CD4-positive, alpha-beta memory T cell (primary cell): ENCODE data around the gene PRPF18. TPM values are rescaled to one million over a fixed set of nuclear protein-coding genes. Genes with fewer than 3 reads are reported as not detected.

Experiments used
- CTCF ChIA-PET: fragments of 350-600 bp; sonication (Branson Sonifier 250); formaldehyde crosslinking; loops from one replicate; lab custom pipeline; 2021; ENCODE audit warnings: inconsistent platforms; ENCODE audit not compliant: partially characterized antibody; lab: Charles Lee
- POLR2A ChIA-PET: fragments of 350-600 bp; sonication (Branson Sonifier 250); formaldehyde crosslinking; loops from one replicate; lab custom pipeline; 2021; ENCODE audit not compliant: partially characterized antibody; lab: Charles Lee
- DNase-seq, 5 donors: peaks; one replicate each; pipeline versions ENCODE4 v3.0.0 to v3.0.0-alpha.2; 2020 to 2022; ENCODE audit warnings: mixed read lengths in 1 of 5
- H3K27ac ChIP-seq: one replicate; pipeline ENCODE4 v1.7.0; 2013; ENCODE audit warnings: low read depth, low read length
- H3K27me3 ChIP-seq: 2 replicates; pipeline ENCODE4 v1.7.0; 2013; ENCODE audit warnings: mild to moderate bottlenecking, low read length, moderate library complexity; ENCODE audit not compliant: insufficient read depth
- H3K36me3 ChIP-seq: 2 replicates; pipeline ENCODE4 v1.7.0; 2013; ENCODE audit warnings: mild to moderate bottlenecking, low read length, moderate library complexity; ENCODE audit not compliant: insufficient read depth
- H3K4me1 ChIP-seq: 2 replicates; pipeline ENCODE4 v1.7.0; 2013; ENCODE audit warnings: mild to moderate bottlenecking, low read length, moderate library complexity; ENCODE audit not compliant: insufficient read depth
- H3K4me3 ChIP-seq, 2 donors: one replicate each; pipeline ENCODE4 v1.7.0; 2013; ENCODE audit warnings: low read length in 2 of 2, mild to moderate bottlenecking in 1 of 2
- H3K9me3 ChIP-seq, 2 donors: one replicate each; pipeline ENCODE4 v1.7.0; 2013; ENCODE audit warnings: low read length in 2 of 2, control low read depth in 1 of 2; ENCODE audit not compliant: control insufficient read depth in 1 of 2
- H3K27ac Mint-ChIP-seq, 7 donors: one replicate each; pipeline ENCODE4 v1.8.0; 2020 to 2021; ENCODE audit warnings: mixed read lengths in 7 of 7, mild to moderate bottlenecking in 6 of 7, inconsistent platforms in 3 of 7, moderate library complexity in 3 of 7
- H3K27me3 Mint-ChIP-seq, 2 donors: one replicate each; pipeline ENCODE4 v1.8.0; 2020 to 2021; ENCODE audit warnings: mixed read lengths in 2 of 2
- H3K36me3 Mint-ChIP-seq, 2 donors: one replicate each; pipeline ENCODE4 v1.8.0; 2020 to 2021; ENCODE audit warnings: mixed read lengths in 2 of 2, inconsistent platforms in 1 of 2, mild to moderate bottlenecking in 1 of 2
- H3K4me1 Mint-ChIP-seq, 4 donors: one replicate each; pipeline ENCODE4 v1.8.0; 2020 to 2021; ENCODE audit warnings: mixed read lengths in 4 of 4, mild to moderate bottlenecking in 1 of 4
- H3K4me3 Mint-ChIP-seq, 8 donors: one replicate each; pipeline ENCODE4 v1.8.0; 2020 to 2021; ENCODE audit warnings: mixed read lengths in 8 of 8, mild to moderate bottlenecking in 7 of 8, moderate library complexity in 6 of 8, inconsistent platforms in 3 of 8
- H3K9me3 Mint-ChIP-seq, 8 donors: one replicate each; pipeline ENCODE4 v1.8.0; 2020 to 2021; ENCODE audit warnings: mixed read lengths in 8 of 8, mild to moderate bottlenecking in 5 of 8, inconsistent platforms in 3 of 8, moderate library complexity in 1 of 8
- intact Hi-C: fragments of 100-400 bp; cut with micrococcal nuclease; formaldehyde crosslinking; loops from one replicate; pipeline ENCODE4 v1.15.1; 2023
- polyA plus RNA-seq, 2 donors: library from polyadenylated mRNA; unstranded; fragments of 300-500 nt; fragmentation: Illumina TruSeq; gene quantifications; one replicate each; pipeline ENCODE4 v1.2.3, GENCODE V29; 2021
- total RNA-seq, 2 experiments: library from RNA; stranded (reverse); gene quantifications; one replicate each; pipeline ENCODE4 v1.2.3, GENCODE V29; 2021

Gene PRPF18
- total and polyA plus RNA-seq, 4 experiments from 2014 or later, result 30.3 to 63.7 (median 36.6) TPM

- Histone ChIP-seq H3K4me3 (no peak overlapping the region), H3K36me3 (peaks cover 55% of the 10 kb centered on the region)
- POLR2A ChIA-PET, result no interaction called here
Measured at GRCh38 chr10:13615650-13616300, 29.0 kb downstream of the PRPF18 start.

GRCh38 chr10:13617116-13617515, 30.4 kb downstream of the PRPF18 start:
- peaks cover 52% of the 10 kb centered on the region for H3K36me3 ChIP-seq
- Mint-ChIP-seq H3K4me3 (no peak overlapping the region), H3K9me3 (no peaks in the 10 kb centered on the region), H3K4me1 (no peaks in the 10 kb centered on the region), H3K27me3 (no peaks in the 10 kb centered on the region), H3K36me3 (peaks cover 62 to 84% of the 10 kb centered on the region in 2 donors), H3K27ac (no peak overlapping the region)
- no peak for DNase-seq
- H3K27me3 ChIP-seq, result no peaks in the 10 kb centered on the region
- H3K9me3 ChIP-seq, result no peaks in the 10 kb centered on the region
- POLR2A ChIA-PET, result no interaction called here
- intact Hi-C loops, result no loop called here
- H3K4me1 ChIP-seq, result no peaks in the 10 kb centered on the region
- H3K4me3 ChIP-seq, result no peak overlapping the region
- no peak overlapping the region for H3K27ac ChIP-seq
- CTCF ChIA-PET, result no interaction called here

More at GRCh38 chr10:13615650-13616300, 29.0 kb downstream of the PRPF18 start:
- H3K27me3 ChIP-seq, result no peaks in the 10 kb centered on the region
- no peaks in the 10 kb centered on the region for H3K4me1 ChIP-seq
- H3K27ac ChIP-seq, result no peak overlapping the region
- DNase-seq, result no peak
- H3K9me3 ChIP-seq, result no peaks in the 10 kb centered on the region
- intact Hi-C loops, result no loop called here
- CTCF ChIA-PET, result interaction anchor here (0.7 kb wide), 1 partner anchor 763 kb away, joined by 4 read pairs; no protein-coding TSS in a partner anchor
- H3K27ac Mint-ChIP-seq, result peak overlapping the region in 1 of 7 donors; percentile 21
- H3K27me3 Mint-ChIP-seq, result no peaks in the 10 kb centered on the region
- no peak overlapping the region for H3K4me3 Mint-ChIP-seq
- H3K4me1 Mint-ChIP-seq, result no peaks in the 10 kb centered on the region
- peaks cover 71 to 85% of the 10 kb centered on the region in 2 donors for H3K36me3 Mint-ChIP-seq
- no peaks in the 10 kb centered on the region for H3K9me3 Mint-ChIP-seq

- Mint-ChIP-seq H3K4me1 (no peaks in the 10 kb centered on the region), H3K27ac (no peak overlapping the region), H3K4me3 (no peak overlapping the region), H3K9me3 (no peaks in the 10 kb centered on the region), H3K27me3 (no peaks in the 10 kb centered on the region), H3K36me3 (peaks cover 36 to 62% of the 10 kb centered on the region in 2 donors)
- Histone ChIP-seq H3K27me3 (no peaks in the 10 kb centered on the region), H3K27ac (no peak overlapping the region), H3K4me3 (no peak overlapping the region), H3K36me3 (peaks cover 28% of the 10 kb centered on the region), H3K9me3 (no peaks in the 10 kb centered on the region), H3K4me1 (no peaks in the 10 kb centered on the region)
- intact Hi-C loops, result no loop called here
- ChIA-PET CTCF (interaction anchor here (1.1 kb wide), 1 partner anchor 35 kb away, joined by 3 read pairs; the partner anchor contains the start of gene PRPF18), POLR2A (no interaction called here)
- no peak for DNase-seq
Measured at GRCh38 chr10:13621931-13622330, 35.2 kb downstream of the PRPF18 start.

- Histone ChIP-seq H3K4me3 (no peak overlapping the region), H3K27me3 (no peaks in the 10 kb centered on the region), H3K9me3 (no peaks in the 10 kb centered on the region), H3K27ac (no peak overlapping the region), H3K4me1 (no peaks in the 10 kb centered on the region), H3K36me3 (peaks cover 12% of the 10 kb centered on the region)
- DNase-seq, result no peak
- Mint-ChIP-seq H3K27ac (no peak overlapping the region), H3K9me3 (no peaks in the 10 kb centered on the region), H3K4me1 (no peaks in the 10 kb centered on the region), H3K27me3 (no peaks in the 10 kb centered on the region), H3K36me3 (peaks cover 25 to 50% of the 10 kb centered on the region in 2 donors), H3K4me3 (no peak overlapping the region)
- CTCF ChIA-PET, result no interaction called here
- POLR2A ChIA-PET, result no interaction called here
- intact Hi-C loops, result no loop called here
Measured at GRCh38 chr10:13624630-13625029, 37.9 kb downstream of the PRPF18 start.

- H3K27ac Mint-ChIP-seq, result no peak overlapping the region
- no peaks in the 10 kb centered on the region for H3K9me3 ChIP-seq
- H3K27me3 Mint-ChIP-seq, result no peaks in the 10 kb centered on the region
- ChIA-PET POLR2A (no interaction called here), CTCF (no interaction called here)
- H3K9me3 Mint-ChIP-seq, result no peaks in the 10 kb centered on the region
- no peak overlapping the region for H3K4me3 ChIP-seq
- no peak overlapping the region for H3K27ac ChIP-seq
- H3K4me1 Mint-ChIP-seq, result no peaks in the 10 kb centered on the region
- H3K27me3 ChIP-seq, result no peaks in the 10 kb centered on the region
- DNase-seq, result no peak
- no peaks in the 10 kb centered on the region for H3K4me1 ChIP-seq
- peaks cover 21% of the 10 kb centered on the region for H3K36me3 ChIP-seq
- H3K36me3 Mint-ChIP-seq, result peaks cover 44 to 52% of the 10 kb centered on the region in 2 donors
- intact Hi-C loops, result no loop called here
- H3K4me3 Mint-ChIP-seq, result no peak overlapping the region
Measured at GRCh38 chr10:13627459-13628310, 40.9 kb downstream of the PRPF18 start.

- CTCF ChIA-PET, result interaction anchor here (0.8 kb wide), 1 partner anchor 155 kb away, joined by 3 read pairs; no protein-coding TSS in a partner anchor
Measured at GRCh38 chr10:13628661-13629060, 41.9 kb downstream of the PRPF18 start.

GRCh38 chr10:13629116-13629515, 42.4 kb downstream of the PRPF18 start:
- Histone ChIP-seq H3K4me3 (no peak overlapping the region), H3K27ac (no peak overlapping the region), H3K9me3 (no peaks in the 10 kb centered on the region), H3K4me1 (no peaks in the 10 kb centered on the region), H3K36me3 (peaks cover 21% of the 10 kb centered on the region), H3K27me3 (no peaks in the 10 kb centered on the region)
- Mint-ChIP-seq H3K9me3 (no peaks in the 10 kb centered on the region), H3K4me1 (peaks cover 0 to under 1% (median 0%) of the 10 kb centered on the region in 4 donors), H3K36me3 (peaks cover 55 to 62% of the 10 kb centered on the region in 2 donors), H3K4me3 (no peak overlapping the region), H3K27me3 (no peaks in the 10 kb centered on the region), H3K27ac (no peak overlapping the region)
- CTCF ChIA-PET, result interaction anchor here (0.8 kb wide), 1 partner anchor 155 kb away, joined by 3 read pairs; no protein-coding TSS in a partner anchor
- intact Hi-C loops, result no loop called here
- DNase-seq, result no peak
- POLR2A ChIA-PET, result no interaction called here

More at GRCh38 chr10:13628661-13629060, 41.9 kb downstream of the PRPF18 start:
- Mint-ChIP-seq H3K4me3 (no peak overlapping the region), H3K27ac (peak overlapping the region in 1 of 7 donors; percentile 25), H3K4me1 (no peaks in the 10 kb centered on the region), H3K27me3 (no peaks in the 10 kb centered on the region), H3K9me3 (no peaks in the 10 kb centered on the region), H3K36me3 (peaks cover 54 to 60% of the 10 kb centered on the region in 2 donors)
- H3K4me1 ChIP-seq, result no peaks in the 10 kb centered on the region
- H3K4me3 ChIP-seq, result no peak overlapping the region
- no peak overlapping the region for H3K27ac ChIP-seq
- peaks cover 21% of the 10 kb centered on the region for H3K36me3 ChIP-seq
- POLR2A ChIA-PET, result no interaction called here
- intact Hi-C loops, result no loop called here
- H3K9me3 ChIP-seq, result no peaks in the 10 kb centered on the region
- no peaks in the 10 kb centered on the region for H3K27me3 ChIP-seq
- DNase-seq, result no peak
